B cell (primary cell): Measurements from ENCODE around the gene CAPS. TPM values are rescaled to one million over a fixed set of nuclear protein-coding genes. Genes with fewer than 3 reads are reported as not detected.

Source experiments
- ATAC-seq: fragments of 200-7000 bp; cut with Tn5 transposase; one replicate; pipeline ENCODE4 v1.10.0; 2021; ENCODE audit warnings: low read depth, mild to moderate bottlenecking, moderate number of reproducible peaks, moderate library complexity
- CTCF ChIA-PET: fragments of 350-600 bp; sonication (Branson Sonifier 250); formaldehyde crosslinking; loops from one replicate; lab custom pipeline; 2021; ENCODE audit warnings: antibody characterized with exemption, inconsistent platforms; lab: Charles Lee
- POLR2A ChIA-PET: fragments of 350-600 bp; sonication (Branson Sonifier 250); formaldehyde crosslinking; loops from one replicate; lab custom pipeline; 2021; ENCODE audit warnings: antibody characterized with exemption; lab: Charles Lee
- DNase-seq: peaks from one replicate; pipeline ENCODE4 v3.0.0; 2013
- H2AFZ ChIP-seq: 2 replicates; pipeline ENCODE4 v1.6.1; 2012; ENCODE audit warnings: mild to moderate bottlenecking, low read depth, low read length; ENCODE audit not compliant: insufficient read depth, poor library complexity, severe bottlenecking
- H3K27ac ChIP-seq, 2 donors: 1 replicate in 1 of 2; 2 replicates in 1 of 2; pipeline ENCODE4 v1.5.1; 2012 to 2013; ENCODE audit warnings: low read length in 2 of 2, mild to moderate bottlenecking in 2 of 2, moderate library complexity in 1 of 2
- H3K27me3 ChIP-seq, 4 experiments: fragments of 200-600 bp in 1 of 4; sonication (generic) in 1 of 4; replicated peaks in 1 of 4; 1 replicate in 2 of 4; 2 replicates in 2 of 4; pipeline versions ENCODE4 v1.6.1 to v1.7.0; 2013 to 2016; ENCODE audit warnings: low read length in 3 of 4, mild to moderate bottlenecking in 2 of 4, mixed read lengths in 1 of 4, moderate library complexity in 1 of 4; ENCODE audit not compliant: insufficient read depth in 4 of 4, control insufficient read depth in 3 of 4; ENCODE audit errors: control extremely low read depth in 1 of 4
- H3K36me3 ChIP-seq, 2 experiments: replicated peaks in 1 of 2; 1 replicate in 1 of 2; 2 replicates in 1 of 2; pipeline versions ENCODE4 v1.6.1 to v1.7.1; 2013; ENCODE audit warnings: low read length in 1 of 2; ENCODE audit not compliant: insufficient read depth in 2 of 2, control insufficient read depth in 1 of 2; ENCODE audit errors: control extremely low read depth in 1 of 2, extremely low read depth in 1 of 2
- H3K4me1 ChIP-seq, 2 donors: fragments of 200-600 bp in 1 of 2; sonication (generic) in 1 of 2; 1 replicate in 1 of 2; 2 replicates in 1 of 2; pipeline versions ENCODE4 v1.5.1 to v1.6.1; 2013 to 2017; ENCODE audit warnings: low read length in 2 of 2; ENCODE audit not compliant: control insufficient read depth in 2 of 2, insufficient read depth in 2 of 2
- H3K4me2 ChIP-seq: replicated peaks from 2 replicates; pipeline ENCODE3; 2012; ENCODE audit warnings: mild to moderate bottlenecking, low read depth, low read length; ENCODE audit not compliant: poor library complexity, severe bottlenecking
- H3K4me3 ChIP-seq, 5 experiments: fragments of 200-600 bp in 1 of 5; sonication (generic) in 1 of 5; 1 replicate in 3 of 5; 2 replicates in 2 of 5; pipeline versions ENCODE4 v1.5.1 to v1.7.0; 2011 to 2016; ENCODE audit warnings: low read length in 4 of 5, mild to moderate bottlenecking in 4 of 5, low read depth in 2 of 5, control low read depth in 1 of 5, moderate library complexity in 1 of 5; ENCODE audit not compliant: insufficient read depth in 1 of 5; ENCODE audit errors: control extremely low read depth in 1 of 5, extremely low read depth in 1 of 5
- H3K79me2 ChIP-seq: fragments of 200-600 bp; sonication (generic); one replicate; pipeline ENCODE4 v1.6.0; 2016; ENCODE audit warnings: low read length; ENCODE audit not compliant: control insufficient read depth, insufficient read depth
- H3K9ac ChIP-seq: fragments of 200-600 bp; sonication (generic); 2 replicates; pipeline ENCODE4 v1.6.1; 2017; ENCODE audit warnings: mild to moderate bottlenecking, low read length, moderate library complexity
- H3K9me3 ChIP-seq, 3 donors: one replicate each; pipeline versions ENCODE4 v1.6.1 to v1.7.1; 2013; ENCODE audit warnings: low read length in 2 of 3; ENCODE audit not compliant: control insufficient read depth in 2 of 3, insufficient read depth in 1 of 3; ENCODE audit errors: control extremely low read depth in 1 of 3
- H4K20me1 ChIP-seq: 2 replicates; pipeline ENCODE4 v1.6.0; 2012; ENCODE audit warnings: mild to moderate bottlenecking, low read length; ENCODE audit not compliant: insufficient read depth, control insufficient read depth, poor library complexity, severe bottlenecking
- H3K27ac Mint-ChIP-seq: one replicate; pipeline ENCODE4 v1.8.0; 2021; ENCODE audit warnings: mixed read lengths
- H3K27me3 Mint-ChIP-seq: one replicate; pipeline ENCODE4 v1.8.0; 2021; ENCODE audit warnings: mixed read lengths
- H3K4me1 Mint-ChIP-seq: one replicate; pipeline ENCODE4 v1.8.0; 2021; ENCODE audit warnings: mixed read lengths
- H3K4me3 Mint-ChIP-seq: one replicate; pipeline ENCODE4 v1.8.0; 2021; ENCODE audit warnings: mixed read lengths
- H3K9me3 Mint-ChIP-seq: one replicate; pipeline ENCODE4 v1.8.0; 2022; ENCODE audit warnings: mixed read lengths; ENCODE audit not compliant: insufficient read depth
- EZH2 ChIP-seq: IDR thresholded peaks from 2 replicates; pipeline ENCODE4 v1.6.1; 2012; ENCODE audit warnings: borderline replicate concordance, low read depth, mild to moderate bottlenecking, moderate library complexity, low read length; ENCODE audit not compliant: insufficient read depth, poor library complexity, severe bottlenecking
- WGBS: methylation state at CpG from one replicate; pipeline ENCODE4 v1.1.5; 2013; ENCODE audit warnings: missing lambda C conversion rate; ENCODE audit not compliant: insufficient coverage; 5-methylcytosine and 5-hydroxymethylcytosine counted together
- intact Hi-C: fragments of 100-400 bp; cut with micrococcal nuclease; formaldehyde crosslinking; loops from one replicate; pipeline ENCODE4 v1.10.0; 2022
- polyA plus RNA-seq: library from polyadenylated mRNA; depleted of rRNA; stranded (reverse); fragments of >200 nt; gene quantifications from 2 replicates; pipeline ENCODE4 v1.2.3, GENCODE V29; 2012
- total RNA-seq, 2 donors: library from RNA; stranded (reverse); fragments of 120-200 nt in 1 of 2; gene quantifications; 1 replicate in 1 of 2; 2 replicates in 1 of 2; pipeline versions ENCODE4 v1.2.3 to v1.2.4, GENCODE V29; 2013 to 2022
- TF ChIP-seq, protein P1 (sequence below): fragments of 200-600 bp; IDR thresholded peaks from one replicate; pipeline ENCODE4 v1.8.0; 2022; ENCODE audit warnings: antibody characterized with exemption, mild to moderate bottlenecking

The CAPS gene
- total and polyA plus RNA-seq, 2 donors (not counting 1 experiment from before 2014, with no cell fraction given) = 40.0 to 65.7 TPM

DNA sequence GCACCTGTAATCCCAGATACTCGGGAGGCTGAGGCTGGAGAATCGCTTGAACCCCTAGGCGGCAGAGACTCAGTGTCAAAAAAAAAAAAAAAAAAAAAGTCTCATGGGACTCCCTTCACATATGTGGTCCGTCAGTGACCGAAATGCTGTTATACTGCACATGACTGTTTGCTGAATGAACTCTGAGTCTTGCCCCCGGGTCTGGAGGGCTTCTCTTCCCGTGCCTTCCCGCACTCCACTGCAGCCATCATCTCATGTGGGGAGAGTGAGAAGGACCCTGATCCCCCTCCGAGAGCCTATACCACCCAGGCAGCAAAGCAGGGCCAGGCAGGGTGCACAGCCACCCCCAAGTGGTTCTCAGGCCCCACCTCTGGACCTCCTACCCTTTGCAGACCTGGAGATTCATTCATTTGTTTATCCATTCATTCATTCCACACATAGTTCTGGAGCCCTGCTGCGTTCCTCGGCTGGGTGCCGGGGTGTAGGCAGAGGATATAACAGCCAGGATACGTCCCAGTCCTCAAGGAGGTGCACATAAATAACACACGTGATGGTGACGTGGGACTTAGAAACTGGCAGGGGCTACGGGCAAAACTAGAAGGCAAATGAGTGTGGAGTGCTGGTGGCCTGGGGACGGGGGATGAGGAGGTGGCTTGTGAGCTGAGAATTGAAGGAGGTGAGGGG is 24.6 kb upstream of the CAPS start:
- no peak overlapping the region for H3K4me2 ChIP-seq
- peaks cover 0 to 7% (median 0%) of the 10 kb centered on the region in 3 donors for H3K9me3 ChIP-seq
- DNase-seq = no peak
- H3K79me2 ChIP-seq = no peaks in the 10 kb centered on the region
- Mint-ChIP-seq H3K27me3 (peaks cover 13% of the 10 kb centered on the region), H3K4me3 (no peak overlapping the region), H3K4me1 (peaks cover under 1% of the 10 kb centered on the region), H3K9me3 (no peaks in the 10 kb centered on the region), H3K27ac (no peak overlapping the region)
- WGBS = 68% methylated on average over 9 of the region's 17 CpGs
- H3K4me3 ChIP-seq = no peak overlapping the region
- no peak overlapping the region for H3K27ac ChIP-seq
- intact Hi-C loops = no loop called here
- TF ChIP-seq, protein P1, sequence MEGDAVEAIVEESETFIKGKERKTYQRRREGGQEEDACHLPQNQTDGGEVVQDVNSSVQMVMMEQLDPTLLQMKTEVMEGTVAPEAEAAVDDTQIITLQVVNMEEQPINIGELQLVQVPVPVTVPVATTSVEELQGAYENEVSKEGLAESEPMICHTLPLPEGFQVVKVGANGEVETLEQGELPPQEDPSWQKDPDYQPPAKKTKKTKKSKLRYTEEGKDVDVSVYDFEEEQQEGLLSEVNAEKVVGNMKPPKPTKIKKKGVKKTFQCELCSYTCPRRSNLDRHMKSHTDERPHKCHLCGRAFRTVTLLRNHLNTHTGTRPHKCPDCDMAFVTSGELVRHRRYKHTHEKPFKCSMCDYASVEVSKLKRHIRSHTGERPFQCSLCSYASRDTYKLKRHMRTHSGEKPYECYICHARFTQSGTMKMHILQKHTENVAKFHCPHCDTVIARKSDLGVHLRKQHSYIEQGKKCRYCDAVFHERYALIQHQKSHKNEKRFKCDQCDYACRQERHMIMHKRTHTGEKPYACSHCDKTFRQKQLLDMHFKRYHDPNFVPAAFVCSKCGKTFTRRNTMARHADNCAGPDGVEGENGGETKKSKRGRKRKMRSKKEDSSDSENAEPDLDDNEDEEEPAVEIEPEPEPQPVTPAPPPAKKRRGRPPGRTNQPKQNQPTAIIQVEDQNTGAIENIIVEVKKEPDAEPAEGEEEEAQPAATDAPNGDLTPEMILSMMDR = no peak
- TF ChIP-seq EZH2 = no peak
- H3K36me3 ChIP-seq = no peaks in the 10 kb centered on the region
- H2AFZ ChIP-seq = no peak overlapping the region
- H3K27me3 ChIP-seq = peaks cover 0 to 31% (median 3%) of the 10 kb centered on the region in 4 experiments
- no peak overlapping the region for H3K9ac ChIP-seq
- no peak for ATAC-seq
- POLR2A ChIA-PET = no interaction called here
- CTCF ChIA-PET = no interaction called here
- H4K20me1 ChIP-seq = no peaks in the 10 kb centered on the region
- peaks cover 0 to 4% of the 10 kb centered on the region in 2 donors for H3K4me1 ChIP-seq

DNA sequence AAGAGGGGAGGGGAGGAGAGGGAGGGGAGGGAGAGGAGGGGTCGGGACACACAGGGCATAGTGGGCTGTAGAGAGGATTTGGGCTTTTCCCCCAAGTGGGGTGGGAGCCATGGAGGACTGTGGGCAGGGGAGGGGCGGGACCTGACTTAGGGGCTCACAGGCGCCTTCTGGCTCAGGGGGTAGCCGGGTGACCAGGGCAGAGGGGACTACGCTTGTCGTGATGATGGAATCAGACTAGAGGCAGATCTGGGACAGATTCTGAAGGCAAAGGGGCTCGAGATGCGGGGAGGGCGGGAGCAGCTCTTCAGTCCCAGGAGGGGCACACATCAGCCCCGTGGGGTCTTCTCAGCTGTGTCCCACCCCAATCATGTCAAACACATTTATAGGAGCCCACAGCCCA is 24.0 kb upstream of the CAPS start:
- Histone ChIP-seq H3K79me2 (no peaks in the 10 kb centered on the region), H3K4me3 (no peak overlapping the region), H3K4me2 (no peak overlapping the region), H3K27me3 (peaks cover 0 to 31% (median 3%) of the 10 kb centered on the region in 4 experiments), H3K36me3 (no peaks in the 10 kb centered on the region), H4K20me1 (peaks cover 1% of the 10 kb centered on the region), H2AFZ (no peak overlapping the region), H3K9me3 (peaks cover 0 to 7% (median 0%) of the 10 kb centered on the region in 3 donors), H3K9ac (no peak overlapping the region), H3K4me1 (peaks cover 0 to 4% of the 10 kb centered on the region in 2 donors), H3K27ac (no peak overlapping the region)
- peak; percentile 7 for ATAC-seq
- no peaks in the 10 kb centered on the region for H3K9me3 Mint-ChIP-seq
- TF ChIP-seq EZH2 = no peak
- TF ChIP-seq, protein P1 = no peak
- DNase-seq = no peak
- WGBS = 59% methylated on average over 8 of the region's 10 CpGs
- no peak overlapping the region for H3K27ac Mint-ChIP-seq
- CTCF ChIA-PET = no interaction called here
- H3K4me1 Mint-ChIP-seq = no peaks in the 10 kb centered on the region
- no peak overlapping the region for H3K4me3 Mint-ChIP-seq
- intact Hi-C loops = no loop called here
- H3K27me3 Mint-ChIP-seq = peaks cover 13% of the 10 kb centered on the region
- POLR2A ChIA-PET = no interaction called here
